Fibroblast of lung (primary cell): Measurements from ENCODE around the gene KCNIP4.

Source experiments
- EZH2 ChIP-seq: IDR thresholded peaks from 2 replicates; pipeline ENCODE4 v1.5.1; 2012; ENCODE audit warnings: low read length, control low read depth, mild to moderate bottlenecking; ENCODE audit errors: missing control alignments
- TF ChIP-seq, protein P1 (sequence below), 2 donors: IDR thresholded peaks in 1 of 2; conservative IDR thresholded peaks in 1 of 2; 1 replicate in 1 of 2; 2 replicates in 1 of 2; pipeline ENCODE4 v1.5.1; 2011 to 2012; ENCODE audit warnings: low read length in 2 of 2, control low read depth in 1 of 2, inconsistent platforms in 1 of 2, low read depth in 1 of 2, mild to moderate bottlenecking in 1 of 2

DNA sequence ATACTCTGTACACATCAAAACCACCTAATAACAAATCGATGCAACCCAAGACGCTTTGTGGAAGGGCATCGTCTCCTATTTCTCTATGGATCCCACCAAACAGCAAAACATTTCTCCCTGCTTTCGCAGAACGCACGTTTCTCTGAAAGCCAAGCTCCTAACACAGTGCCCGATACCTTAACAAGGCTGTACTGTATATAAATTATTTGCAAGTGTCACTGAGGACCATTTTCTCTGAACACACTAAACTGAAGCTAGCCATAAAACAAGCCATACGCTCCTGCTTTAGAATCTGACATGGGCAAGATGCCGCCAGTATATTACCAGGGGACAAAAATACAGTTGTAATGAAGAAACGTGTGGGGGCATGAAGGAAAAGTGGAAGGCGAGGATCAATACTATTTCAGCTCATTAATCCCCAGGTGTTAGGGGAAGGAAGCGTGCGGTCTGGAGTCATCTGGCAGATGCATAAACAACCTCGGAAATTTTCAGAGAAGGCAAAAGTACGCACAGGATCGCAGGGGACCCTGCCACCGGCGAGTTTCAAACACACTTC is 703 bp downstream of the KCNIP4 start:
- TF ChIP-seq, protein P1, sequence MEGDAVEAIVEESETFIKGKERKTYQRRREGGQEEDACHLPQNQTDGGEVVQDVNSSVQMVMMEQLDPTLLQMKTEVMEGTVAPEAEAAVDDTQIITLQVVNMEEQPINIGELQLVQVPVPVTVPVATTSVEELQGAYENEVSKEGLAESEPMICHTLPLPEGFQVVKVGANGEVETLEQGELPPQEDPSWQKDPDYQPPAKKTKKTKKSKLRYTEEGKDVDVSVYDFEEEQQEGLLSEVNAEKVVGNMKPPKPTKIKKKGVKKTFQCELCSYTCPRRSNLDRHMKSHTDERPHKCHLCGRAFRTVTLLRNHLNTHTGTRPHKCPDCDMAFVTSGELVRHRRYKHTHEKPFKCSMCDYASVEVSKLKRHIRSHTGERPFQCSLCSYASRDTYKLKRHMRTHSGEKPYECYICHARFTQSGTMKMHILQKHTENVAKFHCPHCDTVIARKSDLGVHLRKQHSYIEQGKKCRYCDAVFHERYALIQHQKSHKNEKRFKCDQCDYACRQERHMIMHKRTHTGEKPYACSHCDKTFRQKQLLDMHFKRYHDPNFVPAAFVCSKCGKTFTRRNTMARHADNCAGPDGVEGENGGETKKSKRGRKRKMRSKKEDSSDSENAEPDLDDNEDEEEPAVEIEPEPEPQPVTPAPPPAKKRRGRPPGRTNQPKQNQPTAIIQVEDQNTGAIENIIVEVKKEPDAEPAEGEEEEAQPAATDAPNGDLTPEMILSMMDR (conservative IDR thresholded peaks at IDR 0.05 in 1 of 2, IDR thresholded peaks at IDR 0.05 in 1 of 2; ENCODE audit: low read depth in 1 of 2, low read length in 2 of 2) = no peak
- no peak for TF ChIP-seq EZH2
